Caco-2 (cell line): ENCODE results near the gene ARRDC5. TPM values are rescaled to one million over a fixed set of nuclear protein-coding genes. Genes with fewer than 3 reads are reported as not detected.

ENCODE experiments used
- BruUV-seq: library from RNA; stranded (reverse); fragments of 400-500 nt; replicated peaks from 2 replicates; lab custom pipeline; 2021; lab: Mats Ljungman, UMichigan
- CTCF ChIA-PET: fragments of 300-600 bp; sonication (Branson Sonifier 250); formaldehyde crosslinking; loops from one replicate; lab custom pipeline; 2022; ENCODE audit warnings: antibody characterized with exemption; lab: Charles Lee
- POLR2A ChIA-PET: fragments of 300-600 bp; sonication (Branson Sonifier 250); formaldehyde crosslinking; loops from one replicate; lab custom pipeline; 2022; ENCODE audit warnings: antibody characterized with exemption; lab: Charles Lee
- DNase-seq, 2 experiments: peaks; one replicate each; pipeline versions ENCODE4 v3.0.0 to v3.0.0-alpha.2; 2020 to 2022
- H3K27me3 ChIP-seq: replicated peaks from 2 replicates; pipeline ENCODE4 v1.6.0; 2011; ENCODE audit warnings: low read length; ENCODE audit not compliant: control insufficient read depth, insufficient read depth
- H3K36me3 ChIP-seq: 2 replicates; pipeline ENCODE4 v1.5.1; 2011; ENCODE audit warnings: low read length; ENCODE audit not compliant: control insufficient read depth, insufficient read depth
- H3K4me1 ChIP-seq: fragments of 250-450 bp; sonication (Bioruptor Pico); 2 replicates; pipeline ENCODE4 v1.5.1; 2020; ENCODE audit warnings: mild to moderate bottlenecking
- H3K4me3 ChIP-seq: 2 replicates; pipeline ENCODE4 v1.5.1; 2011; ENCODE audit warnings: low read depth, mild to moderate bottlenecking, control low read depth, low read length
- H3K9me3 ChIP-seq: fragments of 250-450 bp; sonication (Bioruptor Pico); 2 replicates; pipeline ENCODE4 v1.5.1; 2020; ENCODE audit warnings: mild to moderate bottlenecking, moderate library complexity
- H3K27ac Mint-ChIP-seq: one replicate; pipeline ENCODE4 v1.8.0; 2022; ENCODE audit warnings: mixed read lengths; ENCODE audit not compliant: unreplicated experiment
- H3K27me3 Mint-ChIP-seq: one replicate; pipeline ENCODE4 v1.8.0; 2022; ENCODE audit warnings: mixed read lengths; ENCODE audit not compliant: insufficient read depth, unreplicated experiment
- H3K36me3 Mint-ChIP-seq: one replicate; pipeline ENCODE4 v1.8.0; 2022; ENCODE audit warnings: mild to moderate bottlenecking, mixed read lengths; ENCODE audit not compliant: insufficient read depth, unreplicated experiment
- H3K4me1 Mint-ChIP-seq: one replicate; pipeline ENCODE4 v1.8.0; 2022; ENCODE audit warnings: low read depth, mixed read lengths; ENCODE audit not compliant: unreplicated experiment
- H3K4me3 Mint-ChIP-seq: one replicate; pipeline ENCODE4 v1.8.0; 2022; ENCODE audit warnings: mild to moderate bottlenecking, moderate library complexity, mixed read lengths; ENCODE audit not compliant: unreplicated experiment
- H3K9me3 Mint-ChIP-seq: one replicate; pipeline ENCODE4 v1.8.0; 2022; ENCODE audit warnings: mixed read lengths; ENCODE audit not compliant: unreplicated experiment
- CTCF ChIP-seq, 2 experiments: fragments of 200-600 bp in 1 of 2; IDR thresholded peaks; 1 replicate in 1 of 2; 2 replicates in 1 of 2; pipeline versions ENCODE4 v1.5.1 to v1.8.0; 2011 to 2022; ENCODE audit warnings: antibody characterized with exemption in 1 of 2, control low read depth in 1 of 2, inconsistent platforms in 1 of 2, low read depth in 1 of 2, low read length in 1 of 2, mild to moderate bottlenecking in 1 of 2, moderate library complexity in 1 of 2; ENCODE audit not compliant: insufficient read depth in 1 of 2, severe bottlenecking in 1 of 2, unreplicated experiment in 1 of 2
- intact Hi-C: fragments of 100-400 bp; cut with micrococcal nuclease; formaldehyde crosslinking; loops from one replicate; pipeline ENCODE4 v1.10.0; 2022; ENCODE audit not compliant: unreplicated experiment
- total RNA-seq: library from RNA; stranded (reverse); gene quantifications from 2 replicates; pipeline ENCODE4 v1.2.3, GENCODE V29; 2022

The ARRDC5 gene
- total RNA-seq, 1 experiment from 2014 or later = not detected

- no peaks in the 10 kb centered on the region for H3K27me3 Mint-ChIP-seq
- intact Hi-C loops = no loop called here
- ChIA-PET CTCF (interaction anchor here (1.0 to 3.2 kb wide), 5 partner anchors 9 to 194 kb away, joined by 4 to 37 read pairs (median 5); no protein-coding TSS in a partner anchor), POLR2A (no interaction called here)
- no peak for DNase-seq
- Histone ChIP-seq H3K9me3 (no peaks in the 10 kb centered on the region), H3K4me1 (no peaks in the 10 kb centered on the region), H3K4me3 (no peak overlapping the region), H3K27me3 (no peaks in the 10 kb centered on the region), H3K36me3 (peaks cover under 1% of the 10 kb centered on the region; the same call in 1 of the 2 replicates)
- no peaks in the 10 kb centered on the region for H3K9me3 Mint-ChIP-seq
- H3K27ac Mint-ChIP-seq = no peak overlapping the region
- H3K4me3 Mint-ChIP-seq = no peak overlapping the region
- no peaks in the 10 kb centered on the region for H3K4me1 Mint-ChIP-seq
- BruUV-seq = no TSS peak
- H3K36me3 Mint-ChIP-seq = peaks cover 35% of the 10 kb centered on the region
- no peak for TF ChIP-seq CTCF (IDR thresholded peaks at IDR 0.05; ENCODE audit: insufficient read depth in 1 of 2, low read depth in 1 of 2, low read length in 1 of 2, severe bottlenecking in 1 of 2, unreplicated experiment in 1 of 2)
These were observed 50.2 kb downstream of the ARRDC5 start for GRCh38 chr19:4852484-4852883.

GRCh38 chr19:4851551-4852290 lies 51.0 kb downstream of the ARRDC5 start:
- H3K4me3 Mint-ChIP-seq = no peak overlapping the region
- intact Hi-C loops = loop anchor here (1.0 kb wide), 1 partner anchor 42 kb away; no protein-coding TSS in a partner anchor
- no peak overlapping the region for H3K27ac Mint-ChIP-seq
- ChIA-PET CTCF (interaction anchor here (0.6 to 3.2 kb wide), 7 partner anchors 10 to 195 kb away, joined by 3 to 37 read pairs (median 4); partner anchors contain the start of gene PLIN3), POLR2A (no interaction called here)
- H3K27me3 Mint-ChIP-seq = no peaks in the 10 kb centered on the region
- no peaks in the 10 kb centered on the region for H3K4me1 ChIP-seq
- no peak overlapping the region for H3K4me3 ChIP-seq
- H3K27me3 ChIP-seq = no peaks in the 10 kb centered on the region
- no TSS peak for BruUV-seq
- no peaks in the 10 kb centered on the region for H3K9me3 ChIP-seq
- DNase-seq = peak; percentile 70 to 76
- peak; percentile 78 to 84 for TF ChIP-seq CTCF (IDR thresholded peaks at IDR 0.05; ENCODE audit: insufficient read depth in 1 of 2, low read depth in 1 of 2, low read length in 1 of 2, severe bottlenecking in 1 of 2, unreplicated experiment in 1 of 2)
- no peaks in the 10 kb centered on the region for H3K4me1 Mint-ChIP-seq
- H3K36me3 ChIP-seq = peaks cover 3% of the 10 kb centered on the region; the same call in 1 of the 2 replicates
- no peaks in the 10 kb centered on the region for H3K9me3 Mint-ChIP-seq
- H3K36me3 Mint-ChIP-seq = peaks cover 28% of the 10 kb centered on the region

- Histone ChIP-seq H3K4me1 (no peaks in the 10 kb centered on the region), H3K36me3 (peaks cover 6% of the 10 kb centered on the region; the same call in 1 of the 2 replicates), H3K9me3 (no peaks in the 10 kb centered on the region), H3K27me3 (no peaks in the 10 kb centered on the region), H3K4me3 (no peak overlapping the region)
- Mint-ChIP-seq H3K27ac (no peak overlapping the region), H3K9me3 (no peaks in the 10 kb centered on the region), H3K27me3 (no peaks in the 10 kb centered on the region), H3K4me3 (no peak overlapping the region), H3K4me1 (no peaks in the 10 kb centered on the region), H3K36me3 (peaks cover 34% of the 10 kb centered on the region)
- BruUV-seq = no TSS peak
- no peak for DNase-seq
- POLR2A ChIA-PET = no interaction called here
- CTCF ChIA-PET = no interaction called here
- intact Hi-C loops = no loop called here
- TF ChIP-seq CTCF (IDR thresholded peaks at IDR 0.05; ENCODE audit: insufficient read depth in 1 of 2, low read depth in 1 of 2, low read length in 1 of 2, severe bottlenecking in 1 of 2, unreplicated experiment in 1 of 2) = no peak
These were observed 53.7 kb downstream of the ARRDC5 start for GRCh38 chr19:4849019-4849418.
